AG09319 (cell line): ENCODE results near the gene MIA2.
"Not testable (repeated sequence)": the region's sequence is repeated elsewhere in the genome, so short reads cannot be mapped to it uniquely, and the experiment has no call there.

Source experiments
- DNase-seq: peaks from one replicate; pipeline ENCODE4 v3.0.0-alpha.2; 2010; ENCODE audit warnings: low read depth; ENCODE audit errors: extremely low read depth
- TF ChIP-seq, protein P1 (sequence below): IDR thresholded peaks from 2 replicates; pipeline ENCODE4 v1.5.1; 2011; ENCODE audit warnings: low read depth, mild to moderate bottlenecking, inconsistent platforms, low read length, moderate library complexity

The MIA2 gene

GRCh38 chr14:39211109-39211741, 22.5 kb upstream of the MIA2 start:
- no peak for DNase-seq
- TF ChIP-seq, protein P1, sequence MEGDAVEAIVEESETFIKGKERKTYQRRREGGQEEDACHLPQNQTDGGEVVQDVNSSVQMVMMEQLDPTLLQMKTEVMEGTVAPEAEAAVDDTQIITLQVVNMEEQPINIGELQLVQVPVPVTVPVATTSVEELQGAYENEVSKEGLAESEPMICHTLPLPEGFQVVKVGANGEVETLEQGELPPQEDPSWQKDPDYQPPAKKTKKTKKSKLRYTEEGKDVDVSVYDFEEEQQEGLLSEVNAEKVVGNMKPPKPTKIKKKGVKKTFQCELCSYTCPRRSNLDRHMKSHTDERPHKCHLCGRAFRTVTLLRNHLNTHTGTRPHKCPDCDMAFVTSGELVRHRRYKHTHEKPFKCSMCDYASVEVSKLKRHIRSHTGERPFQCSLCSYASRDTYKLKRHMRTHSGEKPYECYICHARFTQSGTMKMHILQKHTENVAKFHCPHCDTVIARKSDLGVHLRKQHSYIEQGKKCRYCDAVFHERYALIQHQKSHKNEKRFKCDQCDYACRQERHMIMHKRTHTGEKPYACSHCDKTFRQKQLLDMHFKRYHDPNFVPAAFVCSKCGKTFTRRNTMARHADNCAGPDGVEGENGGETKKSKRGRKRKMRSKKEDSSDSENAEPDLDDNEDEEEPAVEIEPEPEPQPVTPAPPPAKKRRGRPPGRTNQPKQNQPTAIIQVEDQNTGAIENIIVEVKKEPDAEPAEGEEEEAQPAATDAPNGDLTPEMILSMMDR = no peak

DNA sequence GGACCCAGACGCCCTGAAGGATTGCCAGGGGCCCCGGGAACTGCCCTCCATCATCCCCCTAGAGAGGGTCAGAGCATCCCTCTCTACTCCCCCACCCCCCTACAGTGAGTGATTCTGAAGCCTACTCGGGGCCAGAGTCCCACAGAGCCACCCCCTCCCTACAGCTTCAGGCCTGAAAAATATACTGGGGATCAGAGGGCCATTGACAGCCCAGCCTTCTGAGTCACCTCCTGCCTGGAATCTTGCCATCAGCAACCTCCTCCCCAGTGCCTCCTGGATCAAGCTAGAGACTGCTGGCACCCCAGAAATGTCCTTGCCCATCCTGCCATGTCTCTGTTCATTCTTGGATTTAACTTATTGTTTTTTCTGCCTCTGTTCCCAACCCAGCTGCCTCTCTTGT, 21.7 kb upstream of the MIA2 start:
- DNase-seq = no peak
- TF ChIP-seq, protein P1 = no peak

DNA sequence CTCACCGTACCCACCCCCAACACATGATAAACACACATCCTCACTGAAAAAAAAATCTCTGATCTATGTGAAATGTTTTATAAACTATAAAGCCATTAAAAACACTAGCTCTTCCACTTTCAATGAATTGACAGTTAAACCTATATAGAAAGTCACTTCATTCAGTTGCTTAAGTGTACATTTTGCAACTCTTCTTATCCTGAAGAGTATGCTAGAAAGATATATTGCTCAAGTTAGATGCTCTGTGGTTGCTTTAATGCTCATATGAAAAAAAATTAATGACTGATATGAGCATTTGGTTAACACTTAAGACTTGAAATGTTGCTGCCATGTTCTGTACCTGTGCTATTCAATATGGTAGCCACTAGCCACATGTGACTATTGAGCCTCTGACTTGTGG, 21.0 kb upstream of the MIA2 start:
- DNase-seq = no peak

DNA sequence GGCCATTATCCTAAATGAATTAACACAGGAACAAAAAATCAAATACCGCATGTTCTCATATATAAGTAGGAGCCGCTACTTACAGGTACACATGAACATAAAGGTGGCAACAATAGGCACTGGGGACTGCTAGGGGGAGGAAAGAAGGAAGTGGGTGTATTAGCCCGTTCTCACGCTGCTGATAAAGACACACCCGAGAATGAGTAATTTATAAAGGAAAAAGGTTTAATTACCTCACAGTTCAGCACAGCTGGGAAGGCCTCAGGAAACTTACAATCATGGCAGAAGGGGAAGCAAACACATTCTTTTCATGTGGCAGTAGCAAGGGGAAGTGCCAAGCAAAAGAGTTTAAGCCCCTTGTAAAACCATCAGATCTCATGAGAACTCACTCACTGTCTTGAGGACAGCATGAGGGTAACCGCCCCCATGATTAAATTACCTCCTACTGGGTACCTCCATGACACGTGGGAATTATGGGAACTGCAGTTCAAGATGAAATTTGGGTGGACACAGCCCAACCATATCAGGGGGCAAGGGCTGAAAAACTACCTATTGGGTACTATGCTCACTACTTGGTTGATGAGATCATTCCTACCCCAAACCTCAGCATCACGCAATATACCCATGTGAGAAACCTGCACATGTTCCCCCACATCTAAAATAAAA, 16.4 kb upstream of the MIA2 start:
- TF ChIP-seq, protein P1 = no peak
- DNase-seq = no peak

More for the DNA sequence above, 21.0 kb upstream of the MIA2 start:
- TF ChIP-seq, protein P1 = no peak

- TF ChIP-seq, protein P1 = no peak
- DNase-seq = no peak
These were observed 15.4 kb upstream of the MIA2 start for GRCh38 chr14:39218171-39218769.

DNA sequence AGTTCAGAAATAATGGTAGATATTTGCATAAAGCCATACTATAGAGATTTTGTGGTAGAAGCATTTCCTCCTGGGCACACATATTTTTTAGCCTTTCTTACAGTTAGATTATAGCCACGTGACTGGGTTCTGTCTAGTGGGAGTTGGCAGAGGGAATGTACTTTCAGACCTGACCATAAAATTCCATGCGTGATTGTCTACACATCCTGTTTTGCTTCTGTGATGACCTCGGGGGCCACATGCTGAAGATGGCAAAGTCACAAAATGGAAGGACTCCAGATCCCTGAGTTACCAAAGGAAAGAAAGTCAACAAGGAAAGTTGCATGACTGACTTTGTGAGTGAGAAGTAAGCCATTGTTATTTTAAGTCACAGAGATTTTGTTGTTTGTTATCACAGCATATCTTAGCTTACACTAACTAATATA, 14.6 kb upstream of the MIA2 start:
- no peak for DNase-seq
- TF ChIP-seq, protein P1 = no peak

- not testable (repeated sequence) for DNase-seq
These were observed 13.2 kb upstream of the MIA2 start for GRCh38 chr14:39220473-39220872.

GRCh38 chr14:39228044-39228443, 5.7 kb upstream of the MIA2 start:
- DNase-seq = no peak
- TF ChIP-seq, protein P1 = no peak
